ENCODE results near the gene MYB. TPM values are rescaled to one million over a fixed set of nuclear protein-coding genes. Genes with fewer than 3 reads are reported as not detected.

Gene MYB
- total and polyA plus RNA-seq, 2 of the 8 experiments (the other 6 are each of a cell fraction or from before 2014, with no cell fraction given), result 4.0 to 7.6 TPM

- TF ChIP-seq CHD7 (IDR thresholded peaks at IDR 0.05; ENCODE audit: insufficient replicate concordance, low read length), result no peak
- TF ChIP-seq, protein P1, sequence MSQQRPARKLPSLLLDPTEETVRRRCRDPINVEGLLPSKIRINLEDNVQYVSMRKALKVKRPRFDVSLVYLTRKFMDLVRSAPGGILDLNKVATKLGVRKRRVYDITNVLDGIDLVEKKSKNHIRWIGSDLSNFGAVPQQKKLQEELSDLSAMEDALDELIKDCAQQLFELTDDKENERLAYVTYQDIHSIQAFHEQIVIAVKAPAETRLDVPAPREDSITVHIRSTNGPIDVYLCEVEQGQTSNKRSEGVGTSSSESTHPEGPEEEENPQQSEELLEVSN (IDR thresholded peaks at IDR 0.05), result no peak
- TF ChIP-seq ZNF274 (IDR thresholded peaks at IDR 0.05; ENCODE audit: borderline replicate concordance, extremely low read depth, low read length), result no peak
- no peak for TF ChIP-seq ASH2L (IDR thresholded peaks at IDR 0.05; ENCODE audit: low read length)
- TF ChIP-seq KDM5A (IDR thresholded peaks at IDR 0.05; ENCODE audit: low read length), result no peak
- TF ChIP-seq SP4 (IDR thresholded peaks at IDR 0.05; ENCODE audit: low read length), result no peak
Observed at GRCh38 chr6:135224037-135224647, 43.0 kb downstream of the MYB start (continued).

Measured in H1 (cell line).